ENCODE measurements around the gene SCN9A.

DNA sequence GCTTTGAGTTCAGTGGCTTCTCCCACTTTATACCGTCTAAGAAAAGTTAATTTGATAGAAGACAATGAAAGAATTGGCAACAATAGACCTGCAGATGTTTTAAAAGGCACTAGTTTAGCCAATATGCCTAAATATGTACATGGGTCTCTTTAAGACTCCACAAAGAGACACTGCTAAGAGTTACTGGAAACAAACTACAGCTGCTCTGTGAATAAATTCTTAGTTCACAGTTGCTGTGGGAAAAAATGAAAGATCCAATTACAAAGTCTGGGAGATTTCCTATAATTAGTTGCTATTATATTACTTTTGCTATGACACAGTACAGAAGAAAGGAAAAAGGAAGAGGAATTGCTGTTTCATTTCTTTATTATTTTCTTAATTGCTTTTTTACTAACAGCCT lies 34.3 kb downstream of the SCN9A start:
- TF ChIP-seq, protein P1, sequence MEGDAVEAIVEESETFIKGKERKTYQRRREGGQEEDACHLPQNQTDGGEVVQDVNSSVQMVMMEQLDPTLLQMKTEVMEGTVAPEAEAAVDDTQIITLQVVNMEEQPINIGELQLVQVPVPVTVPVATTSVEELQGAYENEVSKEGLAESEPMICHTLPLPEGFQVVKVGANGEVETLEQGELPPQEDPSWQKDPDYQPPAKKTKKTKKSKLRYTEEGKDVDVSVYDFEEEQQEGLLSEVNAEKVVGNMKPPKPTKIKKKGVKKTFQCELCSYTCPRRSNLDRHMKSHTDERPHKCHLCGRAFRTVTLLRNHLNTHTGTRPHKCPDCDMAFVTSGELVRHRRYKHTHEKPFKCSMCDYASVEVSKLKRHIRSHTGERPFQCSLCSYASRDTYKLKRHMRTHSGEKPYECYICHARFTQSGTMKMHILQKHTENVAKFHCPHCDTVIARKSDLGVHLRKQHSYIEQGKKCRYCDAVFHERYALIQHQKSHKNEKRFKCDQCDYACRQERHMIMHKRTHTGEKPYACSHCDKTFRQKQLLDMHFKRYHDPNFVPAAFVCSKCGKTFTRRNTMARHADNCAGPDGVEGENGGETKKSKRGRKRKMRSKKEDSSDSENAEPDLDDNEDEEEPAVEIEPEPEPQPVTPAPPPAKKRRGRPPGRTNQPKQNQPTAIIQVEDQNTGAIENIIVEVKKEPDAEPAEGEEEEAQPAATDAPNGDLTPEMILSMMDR (IDR thresholded peaks at IDR 0.05; ENCODE audit: insufficient read depth, low read length), result no peak
- TF ChIP-seq, protein P2, sequence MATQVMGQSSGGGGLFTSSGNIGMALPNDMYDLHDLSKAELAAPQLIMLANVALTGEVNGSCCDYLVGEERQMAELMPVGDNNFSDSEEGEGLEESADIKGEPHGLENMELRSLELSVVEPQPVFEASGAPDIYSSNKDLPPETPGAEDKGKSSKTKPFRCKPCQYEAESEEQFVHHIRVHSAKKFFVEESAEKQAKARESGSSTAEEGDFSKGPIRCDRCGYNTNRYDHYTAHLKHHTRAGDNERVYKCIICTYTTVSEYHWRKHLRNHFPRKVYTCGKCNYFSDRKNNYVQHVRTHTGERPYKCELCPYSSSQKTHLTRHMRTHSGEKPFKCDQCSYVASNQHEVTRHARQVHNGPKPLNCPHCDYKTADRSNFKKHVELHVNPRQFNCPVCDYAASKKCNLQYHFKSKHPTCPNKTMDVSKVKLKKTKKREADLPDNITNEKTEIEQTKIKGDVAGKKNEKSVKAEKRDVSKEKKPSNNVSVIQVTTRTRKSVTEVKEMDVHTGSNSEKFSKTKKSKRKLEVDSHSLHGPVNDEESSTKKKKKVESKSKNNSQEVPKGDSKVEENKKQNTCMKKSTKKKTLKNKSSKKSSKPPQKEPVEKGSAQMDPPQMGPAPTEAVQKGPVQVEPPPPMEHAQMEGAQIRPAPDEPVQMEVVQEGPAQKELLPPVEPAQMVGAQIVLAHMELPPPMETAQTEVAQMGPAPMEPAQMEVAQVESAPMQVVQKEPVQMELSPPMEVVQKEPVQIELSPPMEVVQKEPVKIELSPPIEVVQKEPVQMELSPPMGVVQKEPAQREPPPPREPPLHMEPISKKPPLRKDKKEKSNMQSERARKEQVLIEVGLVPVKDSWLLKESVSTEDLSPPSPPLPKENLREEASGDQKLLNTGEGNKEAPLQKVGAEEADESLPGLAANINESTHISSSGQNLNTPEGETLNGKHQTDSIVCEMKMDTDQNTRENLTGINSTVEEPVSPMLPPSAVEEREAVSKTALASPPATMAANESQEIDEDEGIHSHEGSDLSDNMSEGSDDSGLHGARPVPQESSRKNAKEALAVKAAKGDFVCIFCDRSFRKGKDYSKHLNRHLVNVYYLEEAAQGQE (IDR thresholded peaks at IDR 0.05; ENCODE audit: insufficient replicate concordance, low read depth), result no peak
- TF ChIP-seq POLR2AphosphoS5 (IDR thresholded peaks at IDR 0.05; ENCODE audit: low read depth), result no peak
- no peak for TF ChIP-seq SPI1 (IDR thresholded peaks at IDR 0.05; ENCODE audit: borderline replicate concordance, low read depth)
